ENCODE data around the gene HSDL2. TPM values are rescaled to one million over a fixed set of nuclear protein-coding genes. Genes with fewer than 3 reads are reported as not detected.

HSDL2 gene
- total and polyA plus RNA-seq, 2 of the 4 experiments (the other 2 are of a cell fraction) = 17.7 to 65.8 TPM

GRCh38 chr9:112341730-112342129 lies 38.2 kb upstream of the HSDL2 start:
- ATAC-seq (ENCODE audit: low read depth) = peak; percentile 80
- Histone ChIP-seq H3K4ac (ENCODE audit: low read depth, low read length) (peak overlapping the region; percentile 78), H2BK20ac (ENCODE audit: low read depth, low read length) (0 out of 2 replicates have a peak overlapping the region, but pooled peaks have one; percentile 6), H4K20me1 (ENCODE audit: insufficient read depth, low read length) (no peaks in the 10 kb centered on the region), H2BK15ac (ENCODE audit: low read depth, low read length) (no peak overlapping the region), H3K4me1 (ENCODE audit: control insufficient read depth, insufficient read depth, low read length) (peaks cover 3% of the 10 kb centered on the region; the same call in 1 of the 2 replicates), H3K9ac (ENCODE audit: low read depth, low read length) (no peak overlapping the region), H3K79me1 (ENCODE audit: low read depth in 1 of 2, low read length in 2 of 2) (no peaks in the 10 kb centered on the region), H2AFZ (replicated peaks; ENCODE audit: low read length, poor library complexity) (peak overlapping the region; percentile 39), H3K23ac (ENCODE audit: low read depth, low read length) (no peak overlapping the region), H3K14ac (replicated peaks; ENCODE audit: low read depth, low read length) (0 out of 2 replicates have a peak overlapping the region, but pooled peaks have one; percentile 56), H3K4me2 (ENCODE audit: low read depth, low read length) (no peak overlapping the region), H3K4me3 (ENCODE audit: insufficient read depth, low read depth, low read length) (no peak overlapping the region), H3K27me3 (ENCODE audit: control insufficient read depth, insufficient read depth, low read length) (no peaks in the 10 kb centered on the region), H2BK5ac (ENCODE audit: low read depth, low read length, poor library complexity, severe bottlenecking) (no peak overlapping the region), H4K5ac (ENCODE audit: low read depth, low read length) (no peak overlapping the region), H2AK5ac (ENCODE audit: low read depth, low read length) (no peak overlapping the region; the same call in 1 of the 2 replicates), H3K9me1 (ENCODE audit: insufficient read depth, low read length) (peaks cover 3% of the 10 kb centered on the region; the same call in 1 of the 2 replicates), H3K27ac (ENCODE audit: insufficient read depth, low read length) (no peak overlapping the region), H2AK9ac (replicated peaks; ENCODE audit: low read depth, low read length, poor library complexity) (no peak overlapping the region), H3K18ac (ENCODE audit: low read depth, low read length) (no peak overlapping the region), H3K56ac (ENCODE audit: extremely low read depth, insufficient read depth, low read length) (no peak overlapping the region), H4K91ac (ENCODE audit: insufficient read depth, low read depth, low read length) (no peak overlapping the region), H4K8ac (ENCODE audit: low read depth in 2 of 2, low read length in 2 of 2) (no peak overlapping the region; a peak in 1 of 4 replicates), H3K9me3 (ENCODE audit: control insufficient read depth, insufficient read depth, low read length) (no peaks in the 10 kb centered on the region), H3K36me3 (ENCODE audit: control insufficient read depth, insufficient read depth, low read length) (no peaks in the 10 kb centered on the region), H2BK120ac (ENCODE audit: low read depth, low read length) (peak overlapping the region; percentile 58; the same call in 1 of the 2 replicates)
- BruUV-seq (replicated peaks) = no TSS peak
- TF ChIP-seq POLR2A (IDR thresholded peaks at IDR 0.05; ENCODE audit: low read depth, low read length) = no peak
- no peak for TF ChIP-seq CHD1 (IDR thresholded peaks at IDR 0.05; ENCODE audit: low read depth, low read length)
- TF ChIP-seq RFX5 (IDR thresholded peaks at IDR 0.05; ENCODE audit: low read depth, low read length) = no peak
- TF ChIP-seq, protein P1, sequence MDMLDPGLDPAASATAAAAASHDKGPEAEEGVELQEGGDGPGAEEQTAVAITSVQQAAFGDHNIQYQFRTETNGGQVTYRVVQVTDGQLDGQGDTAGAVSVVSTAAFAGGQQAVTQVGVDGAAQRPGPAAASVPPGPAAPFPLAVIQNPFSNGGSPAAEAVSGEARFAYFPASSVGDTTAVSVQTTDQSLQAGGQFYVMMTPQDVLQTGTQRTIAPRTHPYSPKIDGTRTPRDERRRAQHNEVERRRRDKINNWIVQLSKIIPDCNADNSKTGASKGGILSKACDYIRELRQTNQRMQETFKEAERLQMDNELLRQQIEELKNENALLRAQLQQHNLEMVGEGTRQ (IDR thresholded peaks at IDR 0.05; ENCODE audit: low read depth, low read length) = no peak
- TF ChIP-seq CEBPB (IDR thresholded peaks at IDR 0.05; ENCODE audit: low read depth, low read length) = no peak
- no peak for TF ChIP-seq MAFK (IDR thresholded peaks at IDR 0.05; ENCODE audit: low read depth, low read length)
- no peak for TF ChIP-seq FOS (IDR thresholded peaks at IDR 0.05; ENCODE audit: low read depth, low read length)
- TF ChIP-seq MAZ (IDR thresholded peaks at IDR 0.05; ENCODE audit: borderline replicate concordance, low read depth, low read length) = no peak
- no peak for TF ChIP-seq BHLHE40 (IDR thresholded peaks at IDR 0.05; ENCODE audit: low read depth, low read length)
- no peak for TF ChIP-seq RAD21 (IDR thresholded peaks at IDR 0.05; ENCODE audit: low read length)
- TF ChIP-seq, protein P2, sequence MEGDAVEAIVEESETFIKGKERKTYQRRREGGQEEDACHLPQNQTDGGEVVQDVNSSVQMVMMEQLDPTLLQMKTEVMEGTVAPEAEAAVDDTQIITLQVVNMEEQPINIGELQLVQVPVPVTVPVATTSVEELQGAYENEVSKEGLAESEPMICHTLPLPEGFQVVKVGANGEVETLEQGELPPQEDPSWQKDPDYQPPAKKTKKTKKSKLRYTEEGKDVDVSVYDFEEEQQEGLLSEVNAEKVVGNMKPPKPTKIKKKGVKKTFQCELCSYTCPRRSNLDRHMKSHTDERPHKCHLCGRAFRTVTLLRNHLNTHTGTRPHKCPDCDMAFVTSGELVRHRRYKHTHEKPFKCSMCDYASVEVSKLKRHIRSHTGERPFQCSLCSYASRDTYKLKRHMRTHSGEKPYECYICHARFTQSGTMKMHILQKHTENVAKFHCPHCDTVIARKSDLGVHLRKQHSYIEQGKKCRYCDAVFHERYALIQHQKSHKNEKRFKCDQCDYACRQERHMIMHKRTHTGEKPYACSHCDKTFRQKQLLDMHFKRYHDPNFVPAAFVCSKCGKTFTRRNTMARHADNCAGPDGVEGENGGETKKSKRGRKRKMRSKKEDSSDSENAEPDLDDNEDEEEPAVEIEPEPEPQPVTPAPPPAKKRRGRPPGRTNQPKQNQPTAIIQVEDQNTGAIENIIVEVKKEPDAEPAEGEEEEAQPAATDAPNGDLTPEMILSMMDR (conservative IDR thresholded peaks at IDR 0.05; ENCODE audit: low read depth, low read length) = no peak
- no peak for TF ChIP-seq NFE2L2 (IDR thresholded peaks at IDR 0.05; ENCODE audit: low read depth, low read length)
- TF ChIP-seq ELK1 (IDR thresholded peaks at IDR 0.05; ENCODE audit: borderline replicate concordance, low read depth, low read length) = no peak
- TF ChIP-seq MXI1 (IDR thresholded peaks at IDR 0.05; ENCODE audit: borderline replicate concordance, low read depth, low read length) = no peak
- TF ChIP-seq RCOR1 (IDR thresholded peaks at IDR 0.05; ENCODE audit: insufficient replicate concordance, low read length) = no peak
- no peak for TF ChIP-seq SMC3 (IDR thresholded peaks at IDR 0.05; ENCODE audit: low read depth, low read length)
- intact Hi-C loops (cut with micrococcal nuclease) = no loop called here
- CTCF ChIA-PET = interaction anchor here (1.3 kb wide), 1 partner anchor 19 kb away, joined by 3 read pairs; no protein-coding TSS in a partner anchor
- POLR2A ChIA-PET (ENCODE audit: unreplicated experiment) = no interaction called here
- in situ Hi-C loops (cut with MboI; ENCODE audit: low sequenced_read_pairs) = no loop called here
- dilution Hi-C loops (cut with HindIII; ENCODE audit: low sequenced_read_pairs, unreplicated experiment) = no loop called here
- DNase-seq = peak; percentile 37
